Stimulated activated naive CD8-positive, alpha-beta T cell treated with anti-CD3 and anti-CD28 coated beads, Interleukin-15, amount 100 ng/mL, for 72 hours (primary cell): Measurements from ENCODE around the gene PLEKHG5.

ENCODE experiments used
- ATAC-seq: fragments of 150-1000 bp; cut with Tn5 transposase; 2 replicates; pipeline ENCODE4 v1.10.0; 2021; ENCODE audit warnings: mild to moderate bottlenecking, moderate library complexity
- DNase-seq, 2 donors: peaks; one replicate each; pipeline ENCODE4 v3.0.0; 2021 to 2022
- H3K27ac Mint-ChIP-seq, 2 donors: one replicate each; pipeline ENCODE4 v1.8.0; 2022; ENCODE audit warnings: mild to moderate bottlenecking in 2 of 2, mixed read lengths in 2 of 2, moderate library complexity in 2 of 2
- H3K27me3 Mint-ChIP-seq: one replicate; pipeline ENCODE4 v1.8.0; 2022; ENCODE audit warnings: mixed read lengths
- H3K4me1 Mint-ChIP-seq: one replicate; pipeline ENCODE4 v1.8.0; 2022; ENCODE audit warnings: mild to moderate bottlenecking, mixed read lengths
- H3K4me3 Mint-ChIP-seq, 2 donors: one replicate each; pipeline ENCODE4 v1.8.0; 2022; ENCODE audit warnings: mild to moderate bottlenecking in 2 of 2, mixed read lengths in 2 of 2, moderate library complexity in 1 of 2
- H3K9me3 Mint-ChIP-seq, 2 donors: one replicate each; pipeline ENCODE4 v1.8.0; 2022; ENCODE audit warnings: mixed read lengths in 2 of 2

PLEKHG5 gene

GRCh38 chr1:6417961-6418667 is 73.4 kb downstream of the PLEKHG5 start:
- ATAC-seq (no peak), DNase-seq (no peak)
- H3K4me1 Mint-ChIP-seq: peaks cover 35% of the 10 kb centered on the region
- no peak overlapping the region for H3K27ac Mint-ChIP-seq
- H3K27me3 Mint-ChIP-seq: peaks cover 100% of the 10 kb centered on the region
- H3K4me3 Mint-ChIP-seq: no peak overlapping the region
- H3K9me3 Mint-ChIP-seq: no peaks in the 10 kb centered on the region
